Parathyroid adenoma (tissue), 2 donors: ENCODE measurements around the gene IQCN.
A peak's percentile ranks its signal among the peaks of the same experiment; 100 is the strongest.

Experiments used
- H2AFZ ChIP-seq: fragments of 300-600 bp; sonication (generic); one replicate; pipeline ENCODE4 v1.7.0; 2017; ENCODE audit warnings: antibody characterized with exemption, mild to moderate bottlenecking
- H3K27ac ChIP-seq: fragments of 300-600 bp; sonication (generic); one replicate; pipeline ENCODE4 v1.7.0; 2017
- H3K27me3 ChIP-seq: fragments of 300-600 bp; sonication (generic); one replicate; pipeline ENCODE4 v1.7.0; 2017; ENCODE audit warnings: low read length; ENCODE audit not compliant: control insufficient read depth, insufficient read depth
- H3K36me3 ChIP-seq: fragments of 300-600 bp; sonication (generic); one replicate; pipeline ENCODE4 v1.7.0; 2017; ENCODE audit warnings: low read length; ENCODE audit not compliant: control insufficient read depth, insufficient read depth
- H3K4me1 ChIP-seq: fragments of 300-600 bp; sonication (generic); one replicate; pipeline ENCODE4 v1.7.0; 2017; ENCODE audit warnings: control low read depth
- H3K4me2 ChIP-seq: fragments of 300-600 bp; sonication (generic); one replicate; pipeline ENCODE4 v1.7.0; 2017; ENCODE audit warnings: low read length
- H3K4me3 ChIP-seq: fragments of 300-600 bp; sonication (generic); one replicate; pipeline ENCODE4 v1.7.0; 2017; ENCODE audit warnings: low read depth, low read length
- H3K79me2 ChIP-seq: fragments of 300-600 bp; sonication (generic); one replicate; pipeline ENCODE4 v1.7.0; 2017; ENCODE audit warnings: control low read depth
- H3K9ac ChIP-seq: fragments of 300-600 bp; sonication (generic); one replicate; pipeline ENCODE4 v1.7.0; 2017; ENCODE audit warnings: mild to moderate bottlenecking
- H3K9me3 ChIP-seq: fragments of 300-600 bp; sonication (generic); one replicate; pipeline ENCODE4 v1.7.0; 2017; ENCODE audit warnings: low read length; ENCODE audit not compliant: control insufficient read depth
- CTCF ChIP-seq: fragments of 300-600 bp; sonication (generic); IDR thresholded peaks from one replicate; pipeline ENCODE4 v1.7.0; 2017; ENCODE audit warnings: antibody characterized with exemption, mild to moderate bottlenecking
- donor health status: primary hyperparathyroidism.

The IQCN gene

GRCh38 chr19:18274219-18274780 is at the start of gene IQCN:
TSS of gene IQCN (minus strand) at chr19:18274452. CDS start at chr19:18269478, 4,974 bp downstream.
- Histone ChIP-seq H3K9me3 (no peaks in the 10 kb centered on the region), H3K27ac (peak within 1 kb of the TSS; percentile 58), H3K36me3 (peaks cover 4% of the 10 kb centered on the region), H3K79me2 (peaks cover 12% of the 10 kb centered on the region), H3K4me1 (peaks cover 29% of the 10 kb centered on the region), H3K9ac (no peak within 1 kb of the TSS), H3K27me3 (no peaks in the 10 kb centered on the region), H3K4me3 (no peak within 1 kb of the TSS), H2AFZ (no peak within 1 kb of the TSS), H3K4me2 (no peak within 1 kb of the TSS)
- no peak for TF ChIP-seq CTCF

GRCh38 chr19:18322759-18323460 is 48.7 kb upstream of the IQCN start, which contains the start of gene LSM4:
TSS of gene LSM4 (minus strand) at chr19:18323076. CDS start at chr19:18323020, 56 bp downstream.
- H3K4me3 ChIP-seq, result peak within 1 kb of the TSS; percentile 79
- H3K27ac ChIP-seq, result peak within 1 kb of the TSS; percentile 94
- no peak for TF ChIP-seq CTCF
- no peaks in the 10 kb centered on the region for H3K27me3 ChIP-seq
- peak within 1 kb of the TSS; percentile 80 for H2AFZ ChIP-seq
- no peaks in the 10 kb centered on the region for H3K36me3 ChIP-seq
- no peaks in the 10 kb centered on the region for H3K9me3 ChIP-seq
- H3K4me2 ChIP-seq, result peak within 1 kb of the TSS; percentile 87
- H3K79me2 ChIP-seq, result peaks cover 13% of the 10 kb centered on the region
- peak within 1 kb of the TSS; percentile 83 for H3K9ac ChIP-seq
- peaks cover 14% of the 10 kb centered on the region for H3K4me1 ChIP-seq

GRCh38 chr19:18322318-18322758 is 48.1 kb upstream of the IQCN start:
- H3K4me1 ChIP-seq, result peaks cover 14% of the 10 kb centered on the region
- H3K27me3 ChIP-seq, result no peaks in the 10 kb centered on the region
- H3K4me2 ChIP-seq, result peak overlapping the region; percentile 87
- H3K79me2 ChIP-seq, result peaks cover 13% of the 10 kb centered on the region
- no peak for TF ChIP-seq CTCF
- peak overlapping the region; percentile 79 for H3K4me3 ChIP-seq
- no peaks in the 10 kb centered on the region for H3K9me3 ChIP-seq
- H2AFZ ChIP-seq, result peak overlapping the region; percentile 75
- no peaks in the 10 kb centered on the region for H3K36me3 ChIP-seq
- peak overlapping the region; percentile 83 for H3K9ac ChIP-seq
- H3K27ac ChIP-seq, result peak overlapping the region; percentile 94

- H3K4me3 ChIP-seq, result no peak overlapping the region
- no peaks in the 10 kb centered on the region for H3K27me3 ChIP-seq
- H3K4me2 ChIP-seq, result peak overlapping the region; percentile 87
- no peaks in the 10 kb centered on the region for H3K36me3 ChIP-seq
- peaks cover 14% of the 10 kb centered on the region for H3K79me2 ChIP-seq
- no peak for TF ChIP-seq CTCF
- H3K9ac ChIP-seq, result no peak overlapping the region
- H3K27ac ChIP-seq, result peak overlapping the region; percentile 94
- H3K9me3 ChIP-seq, result no peaks in the 10 kb centered on the region
- peaks cover 14% of the 10 kb centered on the region for H3K4me1 ChIP-seq
- H2AFZ ChIP-seq, result no peak overlapping the region
Measured at GRCh38 chr19:18321734-18322102, 47.5 kb upstream of the IQCN start.
